ENCODE results near the gene CYFIP2.

The CYFIP2 gene

DNA sequence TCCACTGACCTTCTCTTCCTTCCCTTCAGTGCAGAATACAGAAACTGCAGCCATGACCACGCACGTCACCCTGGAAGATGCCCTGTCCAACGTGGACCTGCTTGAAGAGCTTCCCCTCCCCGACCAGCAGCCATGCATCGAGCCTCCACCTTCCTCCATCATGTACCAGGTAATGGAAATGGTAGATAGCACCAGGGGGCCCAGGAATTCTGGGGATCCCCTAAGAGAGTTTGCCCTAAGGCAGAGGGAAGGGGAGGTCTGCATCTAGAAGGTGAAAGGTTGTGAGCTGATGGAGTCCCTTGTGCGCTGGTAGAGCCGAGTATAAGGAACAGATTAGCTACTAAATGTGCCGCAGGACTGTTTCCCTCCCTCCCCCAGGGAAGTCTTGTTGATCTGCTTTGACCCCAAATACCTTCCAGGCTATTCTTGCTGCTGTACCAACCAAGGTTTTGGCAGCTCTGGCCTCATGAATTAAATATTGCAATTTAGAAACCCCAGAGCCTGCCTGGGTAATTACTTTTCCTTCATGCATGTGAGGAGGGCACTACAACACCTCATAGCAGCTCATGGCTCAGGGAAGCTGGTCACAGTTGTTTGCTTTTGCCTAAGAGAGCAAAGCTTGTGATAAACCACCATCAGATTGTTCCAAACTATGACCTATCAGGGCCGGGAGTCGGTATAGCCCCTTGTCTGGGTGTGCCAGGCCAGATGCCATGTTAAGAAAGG is 19.6 kb downstream of the CYFIP2 start:
- TF ChIP-seq, protein P1, sequence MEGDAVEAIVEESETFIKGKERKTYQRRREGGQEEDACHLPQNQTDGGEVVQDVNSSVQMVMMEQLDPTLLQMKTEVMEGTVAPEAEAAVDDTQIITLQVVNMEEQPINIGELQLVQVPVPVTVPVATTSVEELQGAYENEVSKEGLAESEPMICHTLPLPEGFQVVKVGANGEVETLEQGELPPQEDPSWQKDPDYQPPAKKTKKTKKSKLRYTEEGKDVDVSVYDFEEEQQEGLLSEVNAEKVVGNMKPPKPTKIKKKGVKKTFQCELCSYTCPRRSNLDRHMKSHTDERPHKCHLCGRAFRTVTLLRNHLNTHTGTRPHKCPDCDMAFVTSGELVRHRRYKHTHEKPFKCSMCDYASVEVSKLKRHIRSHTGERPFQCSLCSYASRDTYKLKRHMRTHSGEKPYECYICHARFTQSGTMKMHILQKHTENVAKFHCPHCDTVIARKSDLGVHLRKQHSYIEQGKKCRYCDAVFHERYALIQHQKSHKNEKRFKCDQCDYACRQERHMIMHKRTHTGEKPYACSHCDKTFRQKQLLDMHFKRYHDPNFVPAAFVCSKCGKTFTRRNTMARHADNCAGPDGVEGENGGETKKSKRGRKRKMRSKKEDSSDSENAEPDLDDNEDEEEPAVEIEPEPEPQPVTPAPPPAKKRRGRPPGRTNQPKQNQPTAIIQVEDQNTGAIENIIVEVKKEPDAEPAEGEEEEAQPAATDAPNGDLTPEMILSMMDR (IDR thresholded peaks at IDR 0.05; ENCODE audit: low read depth, low read length, missing control alignments): no peak
- DNase-seq (ENCODE audit: extremely low read depth, low read depth): no peak

DNA sequence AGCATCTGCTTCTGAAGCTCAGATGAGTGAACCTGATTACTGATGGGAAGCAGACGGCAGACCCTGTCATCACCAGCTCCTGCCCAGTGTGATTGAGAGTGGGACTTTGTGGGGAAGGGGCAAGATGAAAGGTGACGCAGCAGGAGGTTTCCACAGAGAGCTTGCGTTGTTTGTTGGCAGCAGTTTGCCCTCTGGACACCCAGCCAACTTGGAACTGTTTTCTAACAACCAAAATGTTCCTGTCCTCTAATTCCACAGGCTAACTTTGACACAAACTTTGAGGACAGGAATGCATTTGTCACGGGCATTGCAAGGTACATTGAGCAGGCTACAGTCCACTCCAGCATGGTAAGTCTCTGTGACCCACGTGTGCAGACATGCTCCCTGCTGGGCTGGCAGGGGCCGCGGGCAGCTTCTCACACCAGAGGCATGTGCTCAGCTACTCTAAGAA is 20.9 kb downstream of the CYFIP2 start:
- TF ChIP-seq, protein P1 (IDR thresholded peaks at IDR 0.05; ENCODE audit: low read depth, low read length, missing control alignments): no peak
- no peak overlapping the region for H3K4me3 ChIP-seq (replicated peaks; ENCODE audit: low read depth, low read length)
- DNase-seq (ENCODE audit: extremely low read depth, low read depth): no peak

More for the DNA sequence above, 19.6 kb downstream of the CYFIP2 start:
- H3K4me3 ChIP-seq (replicated peaks; ENCODE audit: low read depth, low read length): no peak overlapping the region

DNA sequence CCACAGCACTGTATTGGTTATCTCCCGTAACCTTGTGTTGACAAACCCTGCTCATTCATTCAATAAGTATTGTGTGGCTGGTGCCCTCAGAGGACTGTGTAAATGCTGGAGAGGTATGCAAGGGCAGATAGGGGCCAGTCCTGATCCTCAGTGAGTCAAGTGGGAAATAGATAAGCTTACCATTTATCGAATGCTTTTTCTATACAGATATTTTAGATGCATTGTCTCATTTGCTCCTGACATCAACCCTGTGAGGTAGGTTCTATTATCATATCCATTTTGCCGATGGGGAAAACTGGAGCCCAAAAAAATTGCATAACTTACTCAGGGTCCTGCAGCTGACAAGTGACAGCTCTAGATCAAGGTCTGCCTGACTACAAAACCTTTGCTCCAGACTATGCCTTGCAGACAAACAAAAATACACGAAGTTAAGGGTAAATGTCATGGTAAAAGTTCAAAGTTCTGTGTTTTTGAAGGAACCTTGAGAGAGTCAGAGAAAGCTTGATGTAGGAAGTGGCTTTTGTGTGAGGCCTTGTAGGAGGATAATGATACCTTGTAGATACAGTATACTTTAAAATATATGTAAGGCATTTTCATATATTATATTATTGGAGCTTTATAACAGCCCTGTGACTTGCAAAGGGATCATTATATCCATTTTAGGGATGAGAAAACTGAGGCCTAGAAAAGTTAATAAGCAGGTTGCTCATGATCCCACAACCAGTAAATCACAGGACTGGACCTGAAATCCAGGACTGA is 22.7 kb downstream of the CYFIP2 start:
- no peak overlapping the region for H3K4me3 ChIP-seq (replicated peaks; ENCODE audit: low read depth, low read length)
- no peak for DNase-seq (ENCODE audit: extremely low read depth, low read depth)
- TF ChIP-seq, protein P1 (IDR thresholded peaks at IDR 0.05; ENCODE audit: low read depth, low read length, missing control alignments): no peak

DNA sequence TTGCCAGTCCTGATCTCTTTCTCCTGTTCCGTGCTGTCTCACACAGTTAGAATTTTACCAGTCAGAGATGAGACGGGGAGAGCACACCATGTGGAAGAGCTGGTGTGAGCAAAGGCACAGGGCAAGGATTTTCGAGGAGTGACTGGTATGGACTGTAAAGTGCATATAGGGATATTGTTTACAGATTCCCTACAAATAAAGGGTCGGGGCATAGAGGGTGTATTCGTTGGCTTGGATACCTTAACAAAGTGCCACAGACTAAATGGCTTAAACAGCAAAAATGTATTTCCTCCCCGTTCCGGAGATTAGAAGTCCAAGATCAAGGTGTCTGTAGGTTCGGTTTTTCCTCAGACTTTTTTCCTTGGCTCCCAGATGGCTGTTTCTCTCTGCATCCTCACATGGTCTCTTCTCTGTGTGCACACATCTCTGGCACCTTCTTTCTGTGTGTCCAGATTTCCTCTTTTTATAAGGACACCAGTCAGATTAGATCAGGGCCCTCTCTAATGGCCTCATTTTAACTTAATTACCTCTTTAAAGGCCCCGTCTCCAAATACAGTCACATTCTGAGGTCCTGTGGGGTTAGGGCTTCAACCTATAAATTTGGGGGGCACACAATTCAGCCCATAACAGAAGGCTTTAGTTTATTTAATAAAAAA is 23.4 kb downstream of the CYFIP2 start:
- DNase-seq (ENCODE audit: extremely low read depth, low read depth): no peak
- TF ChIP-seq, protein P1 (IDR thresholded peaks at IDR 0.05; ENCODE audit: low read depth, low read length, missing control alignments): no peak

DNA sequence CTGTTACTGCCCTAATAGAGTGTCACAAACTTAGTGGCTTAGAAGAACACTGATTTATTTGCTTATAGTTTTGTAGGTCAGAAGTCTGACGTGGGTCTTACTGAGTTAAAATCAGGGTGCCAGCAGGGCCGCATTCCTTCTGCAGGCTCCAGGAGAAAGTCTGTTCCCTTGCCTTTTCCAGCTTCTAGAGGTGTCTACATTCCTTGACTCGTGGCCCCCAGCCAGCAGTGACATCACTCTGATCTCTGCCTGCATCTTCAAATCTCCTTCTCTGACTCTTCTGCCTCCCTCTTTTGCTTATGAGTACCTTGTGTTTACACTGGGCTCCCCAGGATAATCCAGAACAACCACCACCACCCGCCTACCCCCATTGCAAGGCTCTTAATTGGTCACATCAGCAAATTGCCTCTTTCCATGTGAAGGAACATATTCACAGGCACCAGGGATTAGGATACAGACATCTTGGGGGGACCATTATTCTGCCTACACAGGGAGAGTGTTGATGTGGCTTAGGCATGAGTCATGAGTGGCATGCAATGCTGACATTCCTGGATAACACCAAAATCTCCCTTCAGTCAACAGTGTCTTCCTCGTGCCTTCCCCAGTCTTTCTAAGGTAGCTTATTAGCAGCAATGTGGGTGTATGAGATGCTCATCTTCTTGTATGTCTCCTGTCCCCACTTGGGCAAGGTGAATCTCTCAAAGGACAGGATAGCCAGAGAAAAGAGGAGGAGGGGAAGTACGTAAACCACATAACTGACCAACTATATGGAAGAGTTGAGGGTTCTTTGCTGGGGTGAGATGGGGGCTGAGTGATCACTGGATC is 24.4 kb downstream of the CYFIP2 start:
- DNase-seq (ENCODE audit: extremely low read depth, low read depth): no peak
- TF ChIP-seq, protein P1 (IDR thresholded peaks at IDR 0.05; ENCODE audit: low read depth, low read length, missing control alignments): no peak
- no peak overlapping the region for H3K4me3 ChIP-seq (replicated peaks; ENCODE audit: low read depth, low read length)

More for the DNA sequence above, 23.4 kb downstream of the CYFIP2 start:
- no peak overlapping the region for H3K4me3 ChIP-seq (replicated peaks; ENCODE audit: low read depth, low read length)
